HL-60 (cell line): ENCODE data around the gene LRIT1.

Source experiments
- DNase-seq, 2 experiments: peaks; one replicate each; pipeline ENCODE4 v3.0.0-alpha.2; 2010 to 2020; ENCODE audit warnings: low read depth in 1 of 2, low spot score in 1 of 2
- H3K27ac ChIP-seq: fragments of 250-450 bp; sonication (Bioruptor Pico); replicated peaks from 2 replicates; pipeline ENCODE4 v1.5.1; 2020; ENCODE audit warnings: mild to moderate bottlenecking, moderate library complexity
- H3K27me3 ChIP-seq: fragments of 250-450 bp; sonication (Bioruptor Pico); 2 replicates; pipeline ENCODE4 v1.5.1; 2021; ENCODE audit warnings: mild to moderate bottlenecking, moderate library complexity; ENCODE audit not compliant: insufficient read depth, poor library complexity, severe bottlenecking
- H3K4me3 ChIP-seq: replicated peaks from 2 replicates; pipeline ENCODE4 v1.5.1; 2011; ENCODE audit warnings: mild to moderate bottlenecking, control low read depth, low read length; ENCODE audit not compliant: insufficient read depth
- CTCF ChIP-seq: IDR thresholded peaks from one replicate; pipeline ENCODE4 v1.5.1; 2011; ENCODE audit warnings: low read length, control low read depth, inconsistent platforms; ENCODE audit not compliant: insufficient read depth
- GABPA ChIP-seq: IDR thresholded peaks from 2 replicates; pipeline ENCODE4 v1.6.1; 2012; ENCODE audit warnings: low read depth
- POLR2AphosphoS5 ChIP-seq: IDR thresholded peaks from 2 replicates; pipeline ENCODE4 v1.6.1; 2012; ENCODE audit warnings: low read depth
- REST ChIP-seq: IDR thresholded peaks from 2 replicates; pipeline ENCODE4 v1.6.1; 2012; ENCODE audit warnings: low read depth; ENCODE audit not compliant: insufficient replicate concordance
- SPI1 ChIP-seq: IDR thresholded peaks from 2 replicates; pipeline ENCODE4 v1.6.1; 2012; ENCODE audit warnings: low read depth, mild to moderate bottlenecking, borderline replicate concordance

LRIT1 gene

GRCh38 chr10:84200537-84201243, 40.7 kb downstream of the LRIT1 start:
- TF ChIP-seq SPI1 (no peak), GABPA (no peak), CTCF (no peak), POLR2AphosphoS5 (no peak), REST (no peak)
- H3K27me3 ChIP-seq, result peaks cover 10% of the 10 kb centered on the region
- no peak for DNase-seq
- H3K27ac ChIP-seq, result no peak overlapping the region
- H3K4me3 ChIP-seq, result no peak overlapping the region

GRCh38 chr10:84198206-84198915, 43.0 kb downstream of the LRIT1 start:
- TF ChIP-seq POLR2AphosphoS5, result no peak
- no peak for TF ChIP-seq REST
- no peak for TF ChIP-seq GABPA
- TF ChIP-seq CTCF, result no peak
- TF ChIP-seq SPI1, result no peak
- no peak for DNase-seq
- Histone ChIP-seq H3K4me3 (no peak overlapping the region), H3K27ac (no peak overlapping the region), H3K27me3 (peaks cover 31% of the 10 kb centered on the region)

- no peak for DNase-seq
- no peak overlapping the region for H3K4me3 ChIP-seq
- TF ChIP-seq GABPA (no peak), SPI1 (no peak), CTCF (no peak), REST (no peak), POLR2AphosphoS5 (no peak)
- peaks cover 33% of the 10 kb centered on the region for H3K27me3 ChIP-seq
- no peak overlapping the region for H3K27ac ChIP-seq
These were observed 43.7 kb downstream of the LRIT1 start for GRCh38 chr10:84197643-84198042.
